ENCODE data around the gene LAMTOR1. TPM values are rescaled to one million over a fixed set of nuclear protein-coding genes. Genes with fewer than 3 reads are reported as not detected.

Gene LAMTOR1
- total RNA-seq, 3 donors from 2014 or later = 87.2 to 120 (median 112) TPM

- TF ChIP-seq POLR2A (IDR thresholded peaks at IDR 0.05) (no peak), POLR2AphosphoS5 (IDR thresholded peaks at IDR 0.05) (no peak)
- TF ChIP-seq, protein P1, sequence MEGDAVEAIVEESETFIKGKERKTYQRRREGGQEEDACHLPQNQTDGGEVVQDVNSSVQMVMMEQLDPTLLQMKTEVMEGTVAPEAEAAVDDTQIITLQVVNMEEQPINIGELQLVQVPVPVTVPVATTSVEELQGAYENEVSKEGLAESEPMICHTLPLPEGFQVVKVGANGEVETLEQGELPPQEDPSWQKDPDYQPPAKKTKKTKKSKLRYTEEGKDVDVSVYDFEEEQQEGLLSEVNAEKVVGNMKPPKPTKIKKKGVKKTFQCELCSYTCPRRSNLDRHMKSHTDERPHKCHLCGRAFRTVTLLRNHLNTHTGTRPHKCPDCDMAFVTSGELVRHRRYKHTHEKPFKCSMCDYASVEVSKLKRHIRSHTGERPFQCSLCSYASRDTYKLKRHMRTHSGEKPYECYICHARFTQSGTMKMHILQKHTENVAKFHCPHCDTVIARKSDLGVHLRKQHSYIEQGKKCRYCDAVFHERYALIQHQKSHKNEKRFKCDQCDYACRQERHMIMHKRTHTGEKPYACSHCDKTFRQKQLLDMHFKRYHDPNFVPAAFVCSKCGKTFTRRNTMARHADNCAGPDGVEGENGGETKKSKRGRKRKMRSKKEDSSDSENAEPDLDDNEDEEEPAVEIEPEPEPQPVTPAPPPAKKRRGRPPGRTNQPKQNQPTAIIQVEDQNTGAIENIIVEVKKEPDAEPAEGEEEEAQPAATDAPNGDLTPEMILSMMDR (IDR thresholded peaks at IDR 0.05) = no peak
- H3K36me3 ChIP-seq = no peaks in the 10 kb centered on the region
- DNase-seq (ENCODE audit: low spot score in 2 of 2) = no peak
- no peak overlapping the region for H3K27ac ChIP-seq
- H3K4me1 ChIP-seq = peaks cover 0 to 5% of the 10 kb centered on the region in 2 donors
- no peaks in the 10 kb centered on the region for H3K9me3 ChIP-seq
- intact Hi-C loops (cut with DNase I; ENCODE audit: low total_unique reads) = no loop called here
- no peaks in the 10 kb centered on the region for H3K27me3 ChIP-seq
- H3K4me3 ChIP-seq = no peak overlapping the region
These were observed 41.2 kb downstream of the LAMTOR1 start for GRCh38 chr11:72061739-72062396.

DNA sequence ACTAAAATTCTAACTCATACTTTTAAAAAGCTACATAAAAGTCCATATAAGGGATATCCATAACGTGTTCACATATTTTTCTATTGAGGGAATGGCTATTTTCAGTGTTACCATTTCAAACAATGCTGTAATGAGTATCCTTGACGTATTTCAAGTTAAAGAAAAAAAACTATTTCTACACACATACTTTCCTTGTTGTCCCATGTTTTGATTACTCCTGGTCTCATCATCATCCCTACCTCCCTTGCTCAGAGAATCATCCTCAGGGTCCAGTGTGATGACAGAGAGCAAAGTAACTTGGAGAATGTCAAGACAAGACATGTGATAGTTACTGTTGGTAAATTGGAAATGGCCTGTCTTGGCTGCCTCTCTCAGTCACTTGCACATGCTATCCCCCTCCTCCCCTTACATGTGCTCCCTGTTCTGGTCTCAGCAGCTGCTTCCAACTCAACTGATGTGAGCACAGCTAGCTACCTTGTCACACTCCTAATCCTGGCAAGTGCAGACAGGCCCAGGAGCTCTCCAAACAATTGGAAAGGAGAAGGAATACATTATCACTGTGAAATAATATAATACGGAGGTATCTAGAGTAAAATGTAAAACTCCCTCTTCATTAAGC, 44.6 kb downstream of the LAMTOR1 start:
- TF ChIP-seq, protein P1 (IDR thresholded peaks at IDR 0.05) = no peak
- no peak for TF ChIP-seq POLR2AphosphoS5 (IDR thresholded peaks at IDR 0.05)
- TF ChIP-seq POLR2A (IDR thresholded peaks at IDR 0.05) = no peak
- peak overlapping the region; percentile 7 to 16 for H3K27ac ChIP-seq
- intact Hi-C loops (cut with DNase I; ENCODE audit: low total_unique reads) = no loop called here
- H3K36me3 ChIP-seq = no peaks in the 10 kb centered on the region
- H3K4me3 ChIP-seq = no peak overlapping the region
- no peak for DNase-seq (ENCODE audit: low spot score in 2 of 2)
- no peaks in the 10 kb centered on the region for H3K4me1 ChIP-seq
- no peaks in the 10 kb centered on the region for H3K9me3 ChIP-seq
- no peaks in the 10 kb centered on the region for H3K27me3 ChIP-seq

DNA sequence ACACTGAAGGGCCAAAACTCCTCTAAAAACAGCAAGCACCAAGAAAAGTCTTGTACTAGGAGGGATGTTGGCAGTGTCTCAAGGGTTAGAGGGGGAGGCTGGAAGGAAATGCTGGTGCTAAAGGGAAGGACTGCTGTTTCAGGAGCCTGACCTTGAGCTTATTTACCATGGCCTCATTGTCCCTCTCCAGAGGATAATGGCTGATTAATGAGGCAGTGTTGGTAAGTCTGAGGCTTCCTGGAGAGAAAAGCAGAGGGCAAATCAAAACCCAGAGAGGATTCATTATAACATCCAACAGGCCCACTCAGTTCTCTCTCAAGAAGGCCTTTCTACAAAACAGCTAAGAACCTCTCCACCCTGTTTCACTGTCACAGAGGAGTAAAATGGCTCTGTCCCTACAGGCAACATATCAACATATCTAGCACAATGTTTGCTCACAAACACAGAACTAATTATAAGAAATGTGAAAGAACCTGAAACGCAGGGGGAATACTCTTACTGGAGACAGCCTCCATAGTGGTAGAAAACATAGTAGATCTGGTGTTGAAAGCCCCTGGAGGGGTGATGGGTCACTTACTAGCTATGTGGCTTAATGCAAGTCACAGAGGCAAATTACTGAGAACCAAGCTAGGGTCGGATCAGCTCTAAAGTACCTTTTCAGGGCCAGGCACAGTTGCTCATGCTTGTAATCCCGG, 54.2 kb downstream of the LAMTOR1 start:
- TF ChIP-seq POLR2A (IDR thresholded peaks at IDR 0.05) (no peak), POLR2AphosphoS5 (IDR thresholded peaks at IDR 0.05) (no peak)
- TF ChIP-seq, protein P1 (IDR thresholded peaks at IDR 0.05) = no peak
- no peak for DNase-seq (ENCODE audit: low spot score in 2 of 2)
- H3K4me3 ChIP-seq = no peak overlapping the region
- H3K27me3 ChIP-seq = no peaks in the 10 kb centered on the region
- H3K4me1 ChIP-seq = no peaks in the 10 kb centered on the region
- H3K27ac ChIP-seq = peak overlapping the region; percentile 71 to 83
- no peaks in the 10 kb centered on the region for H3K9me3 ChIP-seq
- intact Hi-C loops (cut with DNase I; ENCODE audit: low total_unique reads) = no loop called here
- H3K36me3 ChIP-seq = no peaks in the 10 kb centered on the region

Other genes with a start within 250 kb of the LAMTOR1 start
- not detected for gene DEFB131B, start 224.8 kb downstream of the LAMTOR1 start, total RNA-seq
- 10 to 100 TPM; 10.2 to 14.0 (median 12.8) TPM for gene XNDC1N, start 174.7 kb downstream of the LAMTOR1 start, total RNA-seq
- gene RNF121, start 174.3 kb downstream of the LAMTOR1 start, total RNA-seq = 10 to 100 TPM; 21.8 to 39.0 (median 37.3) TPM
- 10 to 100 TPM in 2 of 3 donors, 1 to 10 TPM in 1; 2.6 to 10.4 (median 10.2) TPM for gene IL18BP, start 104.4 kb downstream of the LAMTOR1 start, total RNA-seq
- gene NUMA1, start 22.8 kb downstream of the LAMTOR1 start, total RNA-seq = 100 to 1,000 TPM; 240 to 412 (median 283) TPM
- 100 to 1,000 TPM in 1 of 3 donors, 10 to 100 TPM in 2; 14.9 to 103 (median 17.1) TPM for gene LRRC51, start 22.4 kb downstream of the LAMTOR1 start, total RNA-seq
- not detected for gene TOMT, start 2.6 kb upstream of the LAMTOR1 start, total RNA-seq
- 10 to 100 TPM; 12.1 to 22.4 (median 21.4) TPM for gene ANAPC15, start 9.4 kb upstream of the LAMTOR1 start, total RNA-seq
- gene FOLR3, start 32.4 kb upstream of the LAMTOR1 start, total RNA-seq = under 1 TPM in 1 of 3 donors, not detected in 2; 0.48 TPM
- 10 to 100 TPM in 2 of 3 donors, not detected in 1; 11.8 to 45.2 TPM for gene FOLR1, start 88.8 kb upstream of the LAMTOR1 start, total RNA-seq
- 100 to 1,000 TPM in 1 of 3 donors, 10 to 100 TPM in 1, 1 to 10 TPM in 1; 5.2 to 143 (median 16.7) TPM for gene FOLR2, start 113.5 kb upstream of the LAMTOR1 start, total RNA-seq
- gene INPPL1, start 121.5 kb upstream of the LAMTOR1 start, total RNA-seq = 10 to 100 TPM; 47.2 to 91.8 (median 73.1) TPM
- not detected for gene PHOX2A, start 140.9 kb upstream of the LAMTOR1 start, total RNA-seq

Data from breast epithelium (tissue), 4 donors.